Measurements from ENCODE around the gene PIGZ. TPM values are rescaled to one million over a fixed set of nuclear protein-coding genes. Genes with fewer than 3 reads are reported as not detected.

PIGZ gene
- total RNA-seq, 1 donor from 2014 or later, result 9.9 TPM

GRCh38 chr3:196920733-196921132 lies 47.9 kb downstream of the PIGZ start:
- H3K4me1 Mint-ChIP-seq (ENCODE audit: low read depth), result no peaks in the 10 kb centered on the region
- H3K36me3 Mint-ChIP-seq (ENCODE audit: low read depth), result peaks cover 11% of the 10 kb centered on the region
- H3K9me3 Mint-ChIP-seq (ENCODE audit: low read depth), result peaks cover 4% of the 10 kb centered on the region
- H3K27ac Mint-ChIP-seq (ENCODE audit: unreplicated experiment), result no peak overlapping the region
- no peak overlapping the region for H3K4me3 Mint-ChIP-seq (ENCODE audit: unreplicated experiment)
- H3K27me3 Mint-ChIP-seq (ENCODE audit: low read depth), result no peaks in the 10 kb centered on the region
- DNase-seq (ENCODE audit: low spot score), result no peak
- TF ChIP-seq CTCF (IDR thresholded peaks at IDR 0.05), result no peak

GRCh38 chr3:196918968-196919367 lies 49.7 kb downstream of the PIGZ start:
- Mint-ChIP-seq H3K4me3 (ENCODE audit: unreplicated experiment) (no peak overlapping the region), H3K36me3 (ENCODE audit: low read depth) (peaks cover 20% of the 10 kb centered on the region), H3K27me3 (ENCODE audit: low read depth) (no peaks in the 10 kb centered on the region), H3K9me3 (ENCODE audit: low read depth) (peaks cover 4% of the 10 kb centered on the region), H3K4me1 (ENCODE audit: low read depth) (no peaks in the 10 kb centered on the region), H3K27ac (ENCODE audit: unreplicated experiment) (no peak overlapping the region)
- no peak for DNase-seq (ENCODE audit: low spot score)
- TF ChIP-seq CTCF (IDR thresholded peaks at IDR 0.05), result no peak

- DNase-seq (ENCODE audit: low spot score), result no peak
- TF ChIP-seq CTCF (IDR thresholded peaks at IDR 0.05), result no peak
- no peak overlapping the region for H3K4me3 Mint-ChIP-seq (ENCODE audit: unreplicated experiment)
- H3K27me3 Mint-ChIP-seq (ENCODE audit: low read depth), result no peaks in the 10 kb centered on the region
- no peaks in the 10 kb centered on the region for H3K4me1 Mint-ChIP-seq (ENCODE audit: low read depth)
- H3K27ac Mint-ChIP-seq (ENCODE audit: unreplicated experiment), result no peak overlapping the region
- H3K36me3 Mint-ChIP-seq (ENCODE audit: low read depth), result peaks cover 20% of the 10 kb centered on the region
- peaks cover 4% of the 10 kb centered on the region for H3K9me3 Mint-ChIP-seq (ENCODE audit: low read depth)
Measured at GRCh38 chr3:196916995-196917394, 51.6 kb downstream of the PIGZ start.

- H3K36me3 Mint-ChIP-seq (ENCODE audit: low read depth), result peaks cover 20% of the 10 kb centered on the region
- no peak for DNase-seq (ENCODE audit: low spot score)
- H3K4me1 Mint-ChIP-seq (ENCODE audit: low read depth), result no peaks in the 10 kb centered on the region
- no peaks in the 10 kb centered on the region for H3K27me3 Mint-ChIP-seq (ENCODE audit: low read depth)
- H3K27ac Mint-ChIP-seq (ENCODE audit: unreplicated experiment), result no peak overlapping the region
- no peak for TF ChIP-seq CTCF (IDR thresholded peaks at IDR 0.05)
- H3K9me3 Mint-ChIP-seq (ENCODE audit: low read depth), result peaks cover 4% of the 10 kb centered on the region
- H3K4me3 Mint-ChIP-seq (ENCODE audit: unreplicated experiment), result no peak overlapping the region
Measured at GRCh38 chr3:196916221-196916620, 52.4 kb downstream of the PIGZ start.

- Mint-ChIP-seq H3K27ac (ENCODE audit: unreplicated experiment) (no peak overlapping the region), H3K4me3 (ENCODE audit: unreplicated experiment) (no peak overlapping the region), H3K36me3 (ENCODE audit: low read depth) (peaks cover 23% of the 10 kb centered on the region), H3K4me1 (ENCODE audit: low read depth) (no peaks in the 10 kb centered on the region), H3K27me3 (ENCODE audit: low read depth) (no peaks in the 10 kb centered on the region), H3K9me3 (ENCODE audit: low read depth) (peaks cover 4% of the 10 kb centered on the region)
- no peak for DNase-seq (ENCODE audit: low spot score)
- no peak for TF ChIP-seq CTCF (IDR thresholded peaks at IDR 0.05)
Measured at GRCh38 chr3:196915375-196915774, 53.3 kb downstream of the PIGZ start.
